Measurements from ENCODE around the gene SAE1. TPM values are rescaled to one million over a fixed set of nuclear protein-coding genes. Genes with fewer than 3 reads are reported as not detected.
"Not testable (repeated sequence)": the region's sequence is repeated elsewhere in the genome, so short reads cannot be mapped to it uniquely, and the experiment has no call there.

Gene SAE1
- total RNA-seq, 4 donors from 2014 or later, result 36.5 to 50.7 (median 49.2) TPM

DNA sequence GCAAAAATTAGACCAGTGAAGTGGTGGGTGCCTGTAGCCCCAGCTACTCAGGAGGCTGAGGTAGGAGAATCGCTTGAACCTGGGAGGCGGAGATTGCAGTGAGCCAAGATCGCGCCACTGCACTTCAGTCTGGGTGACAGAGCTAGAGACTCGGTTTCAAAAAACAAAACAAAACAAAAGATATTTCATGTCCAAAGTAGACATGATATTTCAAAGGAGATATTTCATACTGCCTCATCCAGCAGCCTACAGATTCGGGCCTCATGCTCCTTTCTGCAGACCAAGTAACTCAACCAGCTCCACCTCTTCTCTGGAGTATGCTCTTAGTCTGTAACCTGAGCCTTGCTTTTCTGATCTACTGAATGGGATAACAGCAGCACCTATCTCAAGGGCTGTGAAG lies 32.0 kb upstream of the SAE1 start:
- DNase-seq (ENCODE audit: low spot score) (no peak), ATAC-seq (ENCODE audit: low FRiP score) (no peak)
- TF ChIP-seq, protein P1, sequence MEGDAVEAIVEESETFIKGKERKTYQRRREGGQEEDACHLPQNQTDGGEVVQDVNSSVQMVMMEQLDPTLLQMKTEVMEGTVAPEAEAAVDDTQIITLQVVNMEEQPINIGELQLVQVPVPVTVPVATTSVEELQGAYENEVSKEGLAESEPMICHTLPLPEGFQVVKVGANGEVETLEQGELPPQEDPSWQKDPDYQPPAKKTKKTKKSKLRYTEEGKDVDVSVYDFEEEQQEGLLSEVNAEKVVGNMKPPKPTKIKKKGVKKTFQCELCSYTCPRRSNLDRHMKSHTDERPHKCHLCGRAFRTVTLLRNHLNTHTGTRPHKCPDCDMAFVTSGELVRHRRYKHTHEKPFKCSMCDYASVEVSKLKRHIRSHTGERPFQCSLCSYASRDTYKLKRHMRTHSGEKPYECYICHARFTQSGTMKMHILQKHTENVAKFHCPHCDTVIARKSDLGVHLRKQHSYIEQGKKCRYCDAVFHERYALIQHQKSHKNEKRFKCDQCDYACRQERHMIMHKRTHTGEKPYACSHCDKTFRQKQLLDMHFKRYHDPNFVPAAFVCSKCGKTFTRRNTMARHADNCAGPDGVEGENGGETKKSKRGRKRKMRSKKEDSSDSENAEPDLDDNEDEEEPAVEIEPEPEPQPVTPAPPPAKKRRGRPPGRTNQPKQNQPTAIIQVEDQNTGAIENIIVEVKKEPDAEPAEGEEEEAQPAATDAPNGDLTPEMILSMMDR (IDR thresholded peaks at IDR 0.05), result no peak

DNA sequence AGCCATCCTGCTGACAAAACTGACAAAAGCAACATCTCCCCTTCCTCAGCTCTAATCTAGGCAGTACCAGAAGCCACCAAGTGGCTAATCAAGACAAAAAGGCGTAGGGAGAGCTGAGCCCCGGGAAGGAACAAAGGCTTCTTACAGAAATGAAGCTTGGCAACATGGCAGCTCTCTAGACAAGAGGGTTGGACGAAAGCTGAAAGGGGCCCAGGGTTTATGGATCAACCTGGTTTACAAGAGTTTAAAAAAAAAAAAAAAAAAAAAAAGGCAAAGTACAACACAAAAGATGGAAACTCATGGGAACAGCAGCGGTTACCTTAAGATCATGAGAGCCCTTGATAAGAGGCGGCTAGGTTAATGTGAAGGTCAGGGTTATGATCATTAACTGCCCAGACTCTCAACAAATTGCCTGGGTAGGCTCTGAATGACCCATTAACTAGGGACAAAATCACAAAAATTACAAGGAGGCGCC lies 31.0 kb upstream of the SAE1 start:
- ATAC-seq (ENCODE audit: low FRiP score), result no peak
- DNase-seq (ENCODE audit: low spot score), result no peak
- TF ChIP-seq, protein P1 (IDR thresholded peaks at IDR 0.05), result no peak

DNA sequence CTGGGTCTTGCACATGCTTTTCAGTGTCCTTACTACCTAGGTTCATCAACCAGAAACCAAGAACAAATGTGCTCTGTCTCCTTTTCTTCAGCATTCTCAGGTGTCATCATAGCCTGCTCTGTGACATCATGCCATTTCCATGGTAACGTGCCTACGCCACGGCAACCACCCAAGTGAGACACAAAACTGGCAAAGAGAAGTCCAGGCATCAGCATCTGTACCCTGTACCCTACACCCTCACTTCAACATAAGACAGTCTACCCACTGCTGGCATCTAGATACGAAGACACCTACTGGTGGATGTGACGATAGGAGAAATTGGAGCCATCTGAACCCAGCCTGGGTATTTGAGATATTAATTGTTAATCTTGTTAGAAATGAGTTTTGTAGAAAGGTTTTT lies 30.3 kb upstream of the SAE1 start:
- ATAC-seq (ENCODE audit: low FRiP score) (no peak), DNase-seq (ENCODE audit: low spot score) (no peak)
- TF ChIP-seq, protein P1 (IDR thresholded peaks at IDR 0.05), result no peak

DNA sequence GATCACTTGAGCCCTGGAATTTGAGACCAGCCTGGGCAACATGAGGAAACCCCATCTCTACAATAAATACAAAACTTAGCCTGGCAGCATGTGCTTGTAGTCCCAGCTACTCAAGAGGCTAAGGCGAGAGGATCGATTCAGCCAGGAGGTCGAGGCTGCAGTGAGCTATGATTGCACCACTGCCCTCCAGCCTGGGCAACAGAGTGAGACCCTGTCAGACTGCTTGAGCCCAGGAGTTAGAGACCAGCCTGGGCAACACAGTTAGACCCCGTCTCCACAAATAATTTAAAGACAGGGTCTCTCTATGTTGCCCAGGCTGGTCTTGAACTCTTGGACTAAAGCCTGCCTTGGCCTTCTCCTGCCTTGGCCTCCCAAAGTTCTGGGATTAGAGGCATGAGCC lies 29.5 kb upstream of the SAE1 start:
- ATAC-seq (ENCODE audit: low FRiP score); DNase-seq (ENCODE audit: low spot score): not testable (repeated sequence)

DNA sequence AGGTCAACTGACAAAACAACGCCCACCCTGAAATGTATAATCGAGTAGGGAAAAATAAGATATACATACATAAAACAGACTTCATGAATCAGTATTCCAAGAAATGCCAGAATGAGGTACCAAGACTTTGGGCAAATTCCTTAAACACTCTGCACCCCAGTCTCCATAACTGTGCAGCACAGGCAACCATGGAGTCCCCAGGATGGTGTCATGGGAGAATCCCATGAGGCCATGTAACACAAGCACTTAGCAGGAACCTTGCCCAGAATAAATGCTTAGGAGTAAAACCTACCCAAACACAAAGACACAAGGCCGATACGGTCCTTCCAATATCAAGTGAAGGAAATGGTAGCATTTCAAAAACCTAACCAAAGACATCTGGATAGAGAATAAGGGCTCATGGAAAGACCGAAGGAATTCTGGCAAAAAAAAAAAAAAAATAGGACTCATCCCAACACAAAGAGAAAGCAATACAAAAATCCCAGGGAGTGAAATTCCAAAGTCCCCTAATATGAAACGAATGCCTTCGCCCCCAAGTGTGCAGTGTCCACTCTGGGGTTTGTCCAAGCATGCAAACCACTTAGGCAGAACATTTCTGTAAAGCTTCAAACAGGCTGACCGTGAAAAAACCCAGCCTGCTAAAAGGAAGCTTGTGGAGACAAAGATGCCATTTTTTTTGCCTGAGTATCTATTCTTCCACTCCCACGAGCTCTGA lies 28.1 kb upstream of the SAE1 start:
- TF ChIP-seq, protein P1 (IDR thresholded peaks at IDR 0.05), result no peak
- DNase-seq (ENCODE audit: low spot score), result no peak
- no peak for ATAC-seq (ENCODE audit: low FRiP score)

DNA sequence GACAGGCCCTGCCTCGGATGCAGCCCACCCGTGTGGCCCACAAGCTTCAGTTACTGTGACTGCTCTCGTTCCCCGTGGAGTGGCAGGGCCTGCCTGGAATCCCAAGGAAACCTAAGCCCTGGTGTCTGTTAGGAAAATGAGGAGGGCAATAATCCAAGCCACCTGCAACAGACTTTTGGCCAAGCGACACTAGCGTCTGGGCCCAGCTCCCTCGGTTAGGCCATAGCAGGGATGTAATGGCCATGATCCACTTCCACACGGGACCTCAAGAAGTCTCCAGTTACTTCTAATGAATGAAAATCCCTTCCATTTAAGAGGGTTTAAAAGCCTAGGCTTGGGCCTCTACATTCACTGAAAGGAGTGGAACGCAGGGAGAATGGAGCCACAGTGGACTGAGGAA lies 26.0 kb upstream of the SAE1 start:
- TF ChIP-seq, protein P1 (IDR thresholded peaks at IDR 0.05), result no peak
- ATAC-seq (ENCODE audit: low FRiP score) (no peak), DNase-seq (ENCODE audit: low spot score) (no peak)

DNA sequence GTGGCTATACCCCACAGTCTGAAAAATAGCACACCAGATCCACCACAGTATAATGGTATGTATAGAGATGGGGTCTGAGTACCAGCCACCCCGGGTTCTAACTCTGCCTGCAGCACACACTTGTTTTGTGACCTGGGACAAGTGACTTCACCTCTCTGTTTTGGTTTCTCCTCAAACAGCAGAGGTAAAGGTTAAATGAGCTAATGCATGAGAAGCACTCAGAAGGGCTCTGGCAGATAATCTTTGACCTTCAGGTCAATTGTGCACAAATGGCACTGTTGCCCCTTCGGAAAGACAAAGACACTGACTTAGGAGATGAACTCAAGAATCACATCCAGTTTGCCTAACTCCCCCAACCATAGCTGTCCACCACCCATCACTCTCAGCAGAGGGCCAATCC lies 24.8 kb upstream of the SAE1 start:
- TF ChIP-seq, protein P1 (IDR thresholded peaks at IDR 0.05), result no peak
- DNase-seq (ENCODE audit: low spot score), result no peak

More for the DNA sequence above, 24.8 kb upstream of the SAE1 start:
- ATAC-seq (ENCODE audit: low FRiP score), result no peak
